SK-N-SH (cell line): Measurements from ENCODE around the gene CBR1. TPM values are rescaled to one million over a fixed set of nuclear protein-coding genes. Genes with fewer than 3 reads are reported as not detected.
"Not testable (repeated sequence)": the region's sequence is repeated elsewhere in the genome, so short reads cannot be mapped to it uniquely, and the experiment has no call there.

Experiments
- CTCF ChIA-PET: fragments of 300-600, 350-600 bp; formaldehyde crosslinking; extraction: SDS; loops from one replicate; lab custom pipeline; 2021; lab: Yijun Ruan, JAX
- POLR2A ChIA-PET: fragments of 350-600 bp; sonication (Branson Sonifier 250); formaldehyde crosslinking; extraction: SDS; loops from one replicate; lab custom pipeline; 2020; ENCODE audit warnings: antibody characterized with exemption, inconsistent platforms; lab: Yijun Ruan, JAX
- DNase-seq: peaks from one replicate; pipeline ENCODE4 v3.0.0; 2012
- H2AFZ ChIP-seq: fragments of 200-600 bp; sonication (generic); 2 replicates; pipeline ENCODE4 v1.8.1; 2016; ENCODE audit warnings: antibody characterized with exemption, mild to moderate bottlenecking, low read depth
- H3F3A ChIP-seq: fragments of 200-600 bp; sonication (generic); replicated peaks from 2 replicates; pipeline ENCODE3; 2016; ENCODE audit warnings: antibody characterized with exemption, mild to moderate bottlenecking; ENCODE audit not compliant: insufficient read depth
- H3K27ac ChIP-seq, 2 experiments: fragments of 200-500 bp in 1 of 2; fragments of 200-600 bp in 1 of 2; sonication (Bioruptor generic) in 1 of 2; sonication (generic), shearing (Covaris generic) in 1 of 2; 2 replicates each; pipeline versions ENCODE4 v1.5.1 to v1.6.1; 2014 to 2016; ENCODE audit warnings: low read depth in 2 of 2, inconsistent platforms in 1 of 2, low read length in 1 of 2, mild to moderate bottlenecking in 1 of 2, mixed read lengths in 1 of 2
- H3K27me3 ChIP-seq: fragments of 200-600 bp; sonication (generic), shearing (Covaris generic); 2 replicates; pipeline ENCODE4 v1.6.1; 2016; ENCODE audit warnings: mixed run types; ENCODE audit not compliant: insufficient read depth
- H3K36me3 ChIP-seq, 2 experiments: fragments of 200-500 bp in 1 of 2; fragments of 200-600 bp in 1 of 2; sonication (Bioruptor generic) in 1 of 2; sonication (generic) in 1 of 2; replicated peaks in 1 of 2; 2 replicates each; pipeline versions ENCODE3 to v1.5.1; 2014 to 2016; ENCODE audit warnings: low read length in 1 of 2, mild to moderate bottlenecking in 1 of 2; ENCODE audit not compliant: insufficient read depth in 2 of 2, control insufficient read depth in 1 of 2
- H3K4me1 ChIP-seq, 2 experiments: fragments of 200-500 bp in 1 of 2; fragments of 200-600 bp in 1 of 2; sonication (Bioruptor generic) in 1 of 2; sonication (generic), shearing (Covaris generic) in 1 of 2; 2 replicates each; pipeline versions ENCODE4 v1.5.1 to v1.6.1; 2014 to 2016; ENCODE audit warnings: low read depth in 1 of 2, low read length in 1 of 2, mixed run types in 1 of 2; ENCODE audit not compliant: insufficient read depth in 2 of 2, control insufficient read depth in 1 of 2
- H3K4me2 ChIP-seq: fragments of 200-600 bp; sonication (generic), shearing (Covaris generic); 2 replicates; pipeline ENCODE4 v1.6.1; 2017; ENCODE audit warnings: mixed run types
- H3K4me3 ChIP-seq, 2 experiments: fragments of 200-500 bp in 1 of 2; fragments of 200-600 bp in 1 of 2; sonication (Bioruptor generic) in 1 of 2; sonication (generic), shearing (Covaris generic) in 1 of 2; 2 replicates each; pipeline versions ENCODE4 v1.5.1 to v1.8.1; 2014 to 2016; ENCODE audit warnings: low read depth in 2 of 2, inconsistent platforms in 1 of 2, low read length in 1 of 2, mild to moderate bottlenecking in 1 of 2, mixed read lengths in 1 of 2, moderate library complexity in 1 of 2
- H3K79me2 ChIP-seq: fragments of 200-600 bp; sonication (generic); 2 replicates; pipeline ENCODE4 v1.8.1; 2017; ENCODE audit warnings: mild to moderate bottlenecking; ENCODE audit not compliant: insufficient read depth
- H3K9ac ChIP-seq: fragments of 200-600 bp; sonication (generic); 2 replicates; pipeline ENCODE4 v1.6.1; 2017; ENCODE audit warnings: mixed run types
- H3K9me2 ChIP-seq: fragments of 200-600 bp; sonication (generic); 2 replicates; pipeline ENCODE4 v1.6.1; 2017; ENCODE audit warnings: mixed run types
- H3K9me3 ChIP-seq: fragments of 200-600 bp; sonication (generic); 2 replicates; pipeline ENCODE4 v1.6.1; 2017; ENCODE audit warnings: mixed run types, mild to moderate bottlenecking, moderate library complexity
- H4K20me1 ChIP-seq: fragments of 200-600 bp; sonication (generic); 2 replicates; pipeline ENCODE4 v1.6.1; 2017; ENCODE audit warnings: mild to moderate bottlenecking, mixed run types; ENCODE audit not compliant: insufficient read depth
- CHD2 ChIP-seq: fragments of 150-350 bp; IDR thresholded peaks from 2 replicates; pipeline ENCODE4 v1.6.1; 2018; ENCODE audit warnings: low read length; ENCODE audit not compliant: partially characterized antibody
- EP300 ChIP-seq, 2 experiments: IDR thresholded peaks; 2 replicates each; pipeline versions ENCODE4 v1.4.0 to v1.6.1; 2012; ENCODE audit warnings: borderline replicate concordance in 1 of 2, low read depth in 1 of 2, low read length in 1 of 2
- FOXM1 ChIP-seq: IDR thresholded peaks from 2 replicates; pipeline ENCODE4 v1.4.0; 2012; ENCODE audit warnings: low read depth, mild to moderate bottlenecking
- JUND ChIP-seq: IDR thresholded peaks from 2 replicates; pipeline ENCODE4 v1.4.0; 2012
- MXI1 ChIP-seq: IDR thresholded peaks from 2 replicates; pipeline ENCODE4 v1.6.1; 2012; ENCODE audit warnings: mild to moderate bottlenecking, low read depth, low read length, improper control_type of control experiment
- NRF1 ChIP-seq: IDR thresholded peaks from 2 replicates; pipeline ENCODE4 v1.6.1; 2012; ENCODE audit warnings: low read depth, mild to moderate bottlenecking, low read length
- RAD21 ChIP-seq: IDR thresholded peaks from 2 replicates; pipeline ENCODE4 v1.6.1; 2012; ENCODE audit warnings: mild to moderate bottlenecking, low read length
- RFX5 ChIP-seq: IDR thresholded peaks from 2 replicates; pipeline ENCODE4 v1.6.1; 2012; ENCODE audit warnings: mild to moderate bottlenecking, improper control_type of control experiment, low read length
- RXRA ChIP-seq: IDR thresholded peaks from 2 replicates; pipeline ENCODE4 v1.4.0; 2012; ENCODE audit warnings: low read depth, mild to moderate bottlenecking, borderline replicate concordance
- TAF1 ChIP-seq: IDR thresholded peaks from 2 replicates; pipeline ENCODE4 v1.6.1; 2012; ENCODE audit warnings: low read depth, mild to moderate bottlenecking, low read length, moderate library complexity, borderline replicate concordance
- TEAD4 ChIP-seq: IDR thresholded peaks from 2 replicates; pipeline ENCODE4 v1.4.0; 2012; ENCODE audit warnings: mild to moderate bottlenecking, borderline replicate concordance; ENCODE audit not compliant: insufficient read depth
- YY1 ChIP-seq: IDR thresholded peaks from 2 replicates; pipeline ENCODE4 v1.4.0; 2012; ENCODE audit warnings: low read depth, mild to moderate bottlenecking
- WGBS: methylation state at CpG from one replicate; pipeline ENCODE4 v1.1.6; 2017; ENCODE audit warnings: low lambda C conversion rate; 5-methylcytosine and 5-hydroxymethylcytosine counted together
- polyA plus RNA-seq, 3 experiments: library from polyadenylated mRNA; depleted of rRNA; stranded (reverse); fragments of >200 nt; gene quantifications; 2 replicates each; pipeline ENCODE4 v1.2.3, GENCODE V29; 2012
- TF ChIP-seq, protein P1 (sequence below): IDR thresholded peaks from 2 replicates; pipeline ENCODE4; 2012
- TF ChIP-seq, protein P2 (sequence below): fragments of 150-350 bp; IDR thresholded peaks from 2 replicates; pipeline ENCODE4 v1.6.1; 2016; ENCODE audit warnings: mild to moderate bottlenecking, low read depth, low read length
- TF ChIP-seq, protein P3 (sequence below): fragments of 200-600 bp; sonication (generic); IDR thresholded peaks from 2 replicates; pipeline ENCODE4 v1.6.1; 2017; ENCODE audit warnings: antibody characterized with exemption, mild to moderate bottlenecking, moderate library complexity
- TF ChIP-seq, protein P4 (sequence below): IDR thresholded peaks from 2 replicates; pipeline ENCODE4 v1.4.0; 2012; ENCODE audit warnings: low read depth, borderline replicate concordance
- TF ChIP-seq, protein P5 (sequence below): fragments of 150-350 bp; IDR thresholded peaks from 2 replicates; pipeline ENCODE4 v1.6.1; 2017; ENCODE audit warnings: antibody characterized with exemption, low read length, low read depth, borderline replicate concordance

Gene CBR1
- polyA plus RNA-seq, 1 of the 3 experiments (the other 2 are of a cell fraction), result 136 TPM

DNA sequence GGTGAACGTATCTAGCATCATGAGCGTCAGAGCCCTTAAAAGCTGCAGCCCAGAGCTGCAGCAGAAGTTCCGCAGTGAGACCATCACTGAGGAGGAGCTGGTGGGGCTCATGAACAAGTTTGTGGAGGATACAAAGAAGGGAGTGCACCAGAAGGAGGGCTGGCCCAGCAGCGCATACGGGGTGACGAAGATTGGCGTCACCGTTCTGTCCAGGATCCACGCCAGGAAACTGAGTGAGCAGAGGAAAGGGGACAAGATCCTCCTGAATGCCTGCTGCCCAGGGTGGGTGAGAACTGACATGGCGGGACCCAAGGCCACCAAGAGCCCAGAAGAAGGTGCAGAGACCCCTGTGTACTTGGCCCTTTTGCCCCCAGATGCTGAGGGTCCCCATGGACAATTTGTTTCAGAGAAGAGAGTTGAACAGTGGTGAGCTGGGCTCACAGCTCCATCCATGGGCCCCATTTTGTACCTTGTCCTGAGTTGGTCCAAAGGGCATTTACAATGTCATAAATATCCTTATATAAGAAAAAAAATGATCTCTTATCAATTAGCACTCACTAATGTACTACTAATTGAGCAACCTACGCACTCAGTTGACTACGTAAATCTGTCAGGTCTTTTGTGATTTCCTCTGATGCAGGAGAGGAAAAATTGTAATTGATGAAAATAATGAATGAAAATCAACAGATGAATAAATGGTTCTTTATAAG lies 2.8 kb downstream of the CBR1 start (continued):
- TF ChIP-seq, protein P1, sequence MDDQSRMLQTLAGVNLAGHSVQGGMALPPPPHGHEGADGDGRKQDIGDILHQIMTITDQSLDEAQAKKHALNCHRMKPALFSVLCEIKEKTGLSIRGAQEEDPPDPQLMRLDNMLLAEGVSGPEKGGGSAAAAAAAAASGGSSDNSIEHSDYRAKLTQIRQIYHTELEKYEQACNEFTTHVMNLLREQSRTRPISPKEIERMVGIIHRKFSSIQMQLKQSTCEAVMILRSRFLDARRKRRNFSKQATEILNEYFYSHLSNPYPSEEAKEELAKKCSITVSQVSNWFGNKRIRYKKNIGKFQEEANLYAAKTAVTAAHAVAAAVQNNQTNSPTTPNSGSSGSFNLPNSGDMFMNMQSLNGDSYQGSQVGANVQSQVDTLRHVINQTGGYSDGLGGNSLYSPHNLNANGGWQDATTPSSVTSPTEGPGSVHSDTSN, result no peak
- TF ChIP-seq JUND, result no peak
- TF ChIP-seq RFX5, result no peak

DNA sequence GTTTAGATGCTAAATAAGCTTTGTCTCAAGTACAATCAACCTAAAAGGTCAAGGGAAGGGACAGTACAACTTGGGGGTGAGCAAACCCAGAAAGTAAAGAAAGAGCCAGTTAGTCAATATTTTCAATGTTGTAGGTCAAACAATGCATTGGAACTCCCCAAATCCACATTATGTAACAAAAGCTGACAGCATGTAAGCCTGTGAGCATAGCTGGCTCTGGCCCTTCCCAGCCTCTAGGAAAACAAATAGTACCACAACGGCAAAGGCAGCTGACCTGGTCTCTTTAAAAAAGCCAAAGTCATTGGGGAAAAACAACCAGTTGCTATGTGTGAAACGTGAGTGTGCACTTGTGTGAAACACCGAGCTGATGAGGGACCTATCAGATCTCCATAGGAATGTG lies 3.4 kb downstream of the CBR1 start:
- Histone ChIP-seq H3K4me2 (no peak overlapping the region), H3K36me3 (peaks cover 8 to 14% of the 10 kb centered on the region in 2 experiments), H3K79me2 (peaks cover 10% of the 10 kb centered on the region; the same call in 1 of the 2 replicates), H2AFZ (no peak overlapping the region), H3K9me3 (no peaks in the 10 kb centered on the region), H3K27ac (no peak overlapping the region), H3K27me3 (no peaks in the 10 kb centered on the region), H3K9ac (no peak overlapping the region), H4K20me1 (no peaks in the 10 kb centered on the region), H3F3A (no peaks in the 10 kb centered on the region), H3K9me2 (no peaks in the 10 kb centered on the region), H3K4me1 (peaks cover 0 to 19% of the 10 kb centered on the region in 2 experiments; a peak in 2 of 4 replicates), H3K4me3 (no peak overlapping the region)
- TF ChIP-seq, protein P2, sequence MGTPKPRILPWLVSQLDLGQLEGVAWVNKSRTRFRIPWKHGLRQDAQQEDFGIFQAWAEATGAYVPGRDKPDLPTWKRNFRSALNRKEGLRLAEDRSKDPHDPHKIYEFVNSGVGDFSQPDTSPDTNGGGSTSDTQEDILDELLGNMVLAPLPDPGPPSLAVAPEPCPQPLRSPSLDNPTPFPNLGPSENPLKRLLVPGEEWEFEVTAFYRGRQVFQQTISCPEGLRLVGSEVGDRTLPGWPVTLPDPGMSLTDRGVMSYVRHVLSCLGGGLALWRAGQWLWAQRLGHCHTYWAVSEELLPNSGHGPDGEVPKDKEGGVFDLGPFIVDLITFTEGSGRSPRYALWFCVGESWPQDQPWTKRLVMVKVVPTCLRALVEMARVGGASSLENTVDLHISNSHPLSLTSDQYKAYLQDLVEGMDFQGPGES, result no peak
- no peak for TF ChIP-seq RXRA
- TF ChIP-seq TAF1, result no peak
- TF ChIP-seq, protein P3, sequence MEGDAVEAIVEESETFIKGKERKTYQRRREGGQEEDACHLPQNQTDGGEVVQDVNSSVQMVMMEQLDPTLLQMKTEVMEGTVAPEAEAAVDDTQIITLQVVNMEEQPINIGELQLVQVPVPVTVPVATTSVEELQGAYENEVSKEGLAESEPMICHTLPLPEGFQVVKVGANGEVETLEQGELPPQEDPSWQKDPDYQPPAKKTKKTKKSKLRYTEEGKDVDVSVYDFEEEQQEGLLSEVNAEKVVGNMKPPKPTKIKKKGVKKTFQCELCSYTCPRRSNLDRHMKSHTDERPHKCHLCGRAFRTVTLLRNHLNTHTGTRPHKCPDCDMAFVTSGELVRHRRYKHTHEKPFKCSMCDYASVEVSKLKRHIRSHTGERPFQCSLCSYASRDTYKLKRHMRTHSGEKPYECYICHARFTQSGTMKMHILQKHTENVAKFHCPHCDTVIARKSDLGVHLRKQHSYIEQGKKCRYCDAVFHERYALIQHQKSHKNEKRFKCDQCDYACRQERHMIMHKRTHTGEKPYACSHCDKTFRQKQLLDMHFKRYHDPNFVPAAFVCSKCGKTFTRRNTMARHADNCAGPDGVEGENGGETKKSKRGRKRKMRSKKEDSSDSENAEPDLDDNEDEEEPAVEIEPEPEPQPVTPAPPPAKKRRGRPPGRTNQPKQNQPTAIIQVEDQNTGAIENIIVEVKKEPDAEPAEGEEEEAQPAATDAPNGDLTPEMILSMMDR, result no peak
- TF ChIP-seq FOXM1, result no peak
- TF ChIP-seq, protein P4, sequence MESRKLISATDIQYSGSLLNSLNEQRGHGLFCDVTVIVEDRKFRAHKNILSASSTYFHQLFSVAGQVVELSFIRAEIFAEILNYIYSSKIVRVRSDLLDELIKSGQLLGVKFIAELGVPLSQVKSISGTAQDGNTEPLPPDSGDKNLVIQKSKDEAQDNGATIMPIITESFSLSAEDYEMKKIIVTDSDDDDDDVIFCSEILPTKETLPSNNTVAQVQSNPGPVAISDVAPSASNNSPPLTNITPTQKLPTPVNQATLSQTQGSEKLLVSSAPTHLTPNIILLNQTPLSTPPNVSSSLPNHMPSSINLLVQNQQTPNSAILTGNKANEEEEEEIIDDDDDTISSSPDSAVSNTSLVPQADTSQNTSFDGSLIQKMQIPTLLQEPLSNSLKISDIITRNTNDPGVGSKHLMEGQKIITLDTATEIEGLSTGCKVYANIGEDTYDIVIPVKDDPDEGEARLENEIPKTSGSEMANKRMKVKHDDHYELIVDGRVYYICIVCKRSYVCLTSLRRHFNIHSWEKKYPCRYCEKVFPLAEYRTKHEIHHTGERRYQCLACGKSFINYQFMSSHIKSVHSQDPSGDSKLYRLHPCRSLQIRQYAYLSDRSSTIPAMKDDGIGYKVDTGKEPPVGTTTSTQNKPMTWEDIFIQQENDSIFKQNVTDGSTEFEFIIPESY, result no peak
- no peak for TF ChIP-seq CHD2
- TF ChIP-seq EP300 (IDR thresholded peaks at IDR 0.05; ENCODE audit: borderline replicate concordance in 1 of 2, low read depth in 1 of 2, low read length in 1 of 2), result no peak
- TF ChIP-seq MXI1, result no peak
- TF ChIP-seq YY1, result no peak
- TF ChIP-seq, protein P5, sequence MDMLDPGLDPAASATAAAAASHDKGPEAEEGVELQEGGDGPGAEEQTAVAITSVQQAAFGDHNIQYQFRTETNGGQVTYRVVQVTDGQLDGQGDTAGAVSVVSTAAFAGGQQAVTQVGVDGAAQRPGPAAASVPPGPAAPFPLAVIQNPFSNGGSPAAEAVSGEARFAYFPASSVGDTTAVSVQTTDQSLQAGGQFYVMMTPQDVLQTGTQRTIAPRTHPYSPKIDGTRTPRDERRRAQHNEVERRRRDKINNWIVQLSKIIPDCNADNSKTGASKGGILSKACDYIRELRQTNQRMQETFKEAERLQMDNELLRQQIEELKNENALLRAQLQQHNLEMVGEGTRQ, result no peak
- TF ChIP-seq RAD21, result no peak
- no peak for TF ChIP-seq NRF1
- no peak for TF ChIP-seq TEAD4
- TF ChIP-seq, protein P1, result no peak
- DNase-seq, result no peak
- CTCF ChIA-PET, result interaction anchor here (0.9 to 2.2 kb wide), 3 partner anchors 13 to 38 kb away, joined by 3 to 5 read pairs (median 3); partner anchors contain the start of gene SETD4
- POLR2A ChIA-PET, result no interaction called here
- 55% methylated on average over 3 of the region's 3 CpGs for WGBS

DNA sequence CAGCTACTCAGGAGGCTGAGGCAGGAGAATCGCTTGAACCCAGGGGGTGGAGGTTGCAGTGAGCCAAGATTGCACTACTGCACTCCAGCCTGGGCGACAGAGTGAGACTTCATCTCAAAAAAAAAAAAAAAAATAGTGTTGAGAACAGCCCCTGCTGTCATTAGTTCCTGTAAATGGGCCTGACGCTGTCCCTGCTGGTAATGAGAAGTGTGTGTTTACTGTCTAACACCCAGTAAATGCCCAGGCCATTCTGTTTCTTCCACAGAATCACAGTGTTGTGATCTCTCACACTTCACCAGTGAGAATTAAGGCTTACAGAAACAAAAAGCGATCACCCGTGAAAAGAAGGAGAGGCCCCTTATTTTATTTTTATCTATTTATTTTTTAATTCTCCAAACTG lies 4.1 kb downstream of the CBR1 start:
- H3K4me3 ChIP-seq, H3F3A ChIP-seq, POLR2A ChIA-PET, H3K9me3 ChIP-seq, H3K79me2 ChIP-seq, H3K4me2 ChIP-seq, H3K9ac ChIP-seq, H3K27me3 ChIP-seq, H3K27ac ChIP-seq, DNase-seq, H3K9me2 ChIP-seq, H4K20me1 ChIP-seq, H2AFZ ChIP-seq: not testable (repeated sequence)
- 94% methylated on average over 5 of the region's 5 CpGs for WGBS
- CTCF ChIA-PET, result interaction anchor here (0.9 to 2.2 kb wide), 2 partner anchors 14 to 38 kb away, joined by 3 to 5 read pairs; partner anchors contain the start of gene SETD4
- peaks cover 8 to 14% of the 10 kb centered on the region in 2 experiments for H3K36me3 ChIP-seq
- peaks cover 0 to 19% of the 10 kb centered on the region in 2 experiments; a peak in 2 of 4 replicates for H3K4me1 ChIP-seq
